ENCODE measurements around the gene SLC5A10.

Gene SLC5A10

GRCh38 chr17:18961634-18962493 is 9.9 kb downstream of the SLC5A10 start:
- Mint-ChIP-seq H3K27ac (peak overlapping the region; percentile 3), H3K9me3 (no peaks in the 10 kb centered on the region)

GRCh38 chr17:18962494-18962815 is 10.5 kb downstream of the SLC5A10 start:
- no peak for TF ChIP-seq CTCF (IDR thresholded peaks at IDR 0.05)
- H3K4me1 Mint-ChIP-seq: peaks cover 52% of the 10 kb centered on the region
- H3K27me3 Mint-ChIP-seq (ENCODE audit: low read depth, poor library complexity): peaks cover 13% of the 10 kb centered on the region
- H3K36me3 Mint-ChIP-seq (ENCODE audit: low read depth): no peaks in the 10 kb centered on the region
- peak overlapping the region; percentile 3 for H3K27ac Mint-ChIP-seq
- no peak for DNase-seq
- H3K4me3 Mint-ChIP-seq: no peak overlapping the region
- no peaks in the 10 kb centered on the region for H3K9me3 Mint-ChIP-seq

More at GRCh38 chr17:18961634-18962493, 9.9 kb downstream of the SLC5A10 start:
- no peaks in the 10 kb centered on the region for H3K36me3 Mint-ChIP-seq (ENCODE audit: low read depth)
- DNase-seq: no peak
- no peak for TF ChIP-seq CTCF (IDR thresholded peaks at IDR 0.05)
- H3K4me1 Mint-ChIP-seq: peaks cover 46% of the 10 kb centered on the region
- no peak overlapping the region for H3K4me3 Mint-ChIP-seq
- peaks cover 13% of the 10 kb centered on the region for H3K27me3 Mint-ChIP-seq (ENCODE audit: low read depth, poor library complexity)

- Mint-ChIP-seq H3K4me1 (peaks cover 60% of the 10 kb centered on the region), H3K36me3 (ENCODE audit: low read depth) (no peaks in the 10 kb centered on the region), H3K27me3 (ENCODE audit: low read depth, poor library complexity) (peaks cover 11% of the 10 kb centered on the region), H3K27ac (peak overlapping the region; percentile 61), H3K4me3 (no peak overlapping the region), H3K9me3 (no peaks in the 10 kb centered on the region)
- TF ChIP-seq CTCF (IDR thresholded peaks at IDR 0.05): no peak
- no peak for DNase-seq
Measured at GRCh38 chr17:18963126-18964017, 11.4 kb downstream of the SLC5A10 start.

GRCh38 chr17:18964018-18964351 is 12.0 kb downstream of the SLC5A10 start:
- Mint-ChIP-seq H3K27me3 (ENCODE audit: low read depth, poor library complexity) (peaks cover 9% of the 10 kb centered on the region), H3K4me3 (no peak overlapping the region), H3K9me3 (no peaks in the 10 kb centered on the region), H3K4me1 (peaks cover 66% of the 10 kb centered on the region), H3K27ac (no peak overlapping the region), H3K36me3 (ENCODE audit: low read depth) (no peaks in the 10 kb centered on the region)
- DNase-seq: no peak
- TF ChIP-seq CTCF (IDR thresholded peaks at IDR 0.05): no peak

GRCh38 chr17:18964550-18964949 is 12.6 kb downstream of the SLC5A10 start:
- Mint-ChIP-seq H3K27ac (no peak overlapping the region), H3K27me3 (ENCODE audit: low read depth, poor library complexity) (peaks cover 9% of the 10 kb centered on the region), H3K4me3 (no peak overlapping the region), H3K9me3 (no peaks in the 10 kb centered on the region), H3K36me3 (ENCODE audit: low read depth) (no peaks in the 10 kb centered on the region), H3K4me1 (peaks cover 72% of the 10 kb centered on the region)
- DNase-seq: no peak
- TF ChIP-seq CTCF (IDR thresholded peaks at IDR 0.05): no peak

Measured in nephron progenitor cell (in vitro differentiated cells).